ENCODE results near the gene PPFIA1.

DNA sequence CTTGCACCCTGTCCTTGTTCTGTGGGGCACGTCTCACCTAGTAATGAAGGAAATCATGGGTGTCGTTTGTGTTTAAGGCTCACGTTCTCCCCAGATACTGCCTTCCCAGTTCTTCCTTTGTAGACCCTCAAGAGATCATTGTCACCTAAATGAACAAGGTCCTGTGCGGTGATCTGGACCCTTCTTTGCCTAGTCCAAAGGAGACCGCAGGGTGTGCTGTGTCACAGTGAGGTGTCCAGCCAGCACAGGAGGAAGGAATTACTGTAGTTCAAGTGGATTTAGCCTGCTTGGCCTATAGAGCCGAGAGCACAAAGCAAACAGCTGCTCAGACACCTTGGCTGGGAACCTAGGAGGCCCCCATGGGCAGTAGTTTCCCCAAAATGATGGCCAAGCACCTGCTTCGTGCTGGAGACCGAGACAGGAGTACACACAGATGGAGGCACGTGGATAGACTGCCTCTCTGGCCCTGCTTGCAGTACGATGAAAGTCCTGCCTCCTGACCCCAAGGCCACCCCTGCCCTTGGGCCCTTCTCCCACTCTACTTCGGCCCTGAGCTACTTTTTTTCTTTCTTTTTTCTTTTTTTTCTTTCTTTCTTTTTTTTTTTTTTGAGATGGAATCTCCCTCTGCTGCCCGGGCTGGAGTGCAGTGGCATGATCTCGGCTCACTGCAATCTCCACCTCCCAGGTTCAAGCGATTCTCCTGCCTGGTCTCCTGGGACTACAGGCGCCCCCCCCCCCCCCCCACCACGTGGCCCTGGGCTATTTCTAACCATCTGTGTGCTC lies 19.4 kb upstream of the PPFIA1 start:
- TF ChIP-seq, protein P1, sequence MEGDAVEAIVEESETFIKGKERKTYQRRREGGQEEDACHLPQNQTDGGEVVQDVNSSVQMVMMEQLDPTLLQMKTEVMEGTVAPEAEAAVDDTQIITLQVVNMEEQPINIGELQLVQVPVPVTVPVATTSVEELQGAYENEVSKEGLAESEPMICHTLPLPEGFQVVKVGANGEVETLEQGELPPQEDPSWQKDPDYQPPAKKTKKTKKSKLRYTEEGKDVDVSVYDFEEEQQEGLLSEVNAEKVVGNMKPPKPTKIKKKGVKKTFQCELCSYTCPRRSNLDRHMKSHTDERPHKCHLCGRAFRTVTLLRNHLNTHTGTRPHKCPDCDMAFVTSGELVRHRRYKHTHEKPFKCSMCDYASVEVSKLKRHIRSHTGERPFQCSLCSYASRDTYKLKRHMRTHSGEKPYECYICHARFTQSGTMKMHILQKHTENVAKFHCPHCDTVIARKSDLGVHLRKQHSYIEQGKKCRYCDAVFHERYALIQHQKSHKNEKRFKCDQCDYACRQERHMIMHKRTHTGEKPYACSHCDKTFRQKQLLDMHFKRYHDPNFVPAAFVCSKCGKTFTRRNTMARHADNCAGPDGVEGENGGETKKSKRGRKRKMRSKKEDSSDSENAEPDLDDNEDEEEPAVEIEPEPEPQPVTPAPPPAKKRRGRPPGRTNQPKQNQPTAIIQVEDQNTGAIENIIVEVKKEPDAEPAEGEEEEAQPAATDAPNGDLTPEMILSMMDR (IDR thresholded peaks at IDR 0.05) = no peak
- no peak for TF ChIP-seq POLR2A (IDR thresholded peaks at IDR 0.05)

Measured in esophagus squamous epithelium (tissue), 4 donors.